GM21526 (cell line): ENCODE data around the gene RAD21L1.
"Not testable (repeated sequence)": the region's sequence is repeated elsewhere in the genome, so short reads cannot be mapped to it uniquely, and the experiment has no call there.

Experiments used
- ATAC-seq: cut with Tn5 transposase; IDR thresholded peaks from one replicate; pipeline ENCODE4 v1.9.1; 2021; ENCODE audit warnings: moderate library complexity; ENCODE audit not compliant: unreplicated experiment, low FRiP score

The RAD21L1 gene

GRCh38 chr20:1199212-1199873, 26.5 kb upstream of the RAD21L1 start:
- ATAC-seq = no peak

GRCh38 chr20:1199964-1200363, 25.9 kb upstream of the RAD21L1 start:
- no peak for ATAC-seq

GRCh38 chr20:1202762-1203504, 22.9 kb upstream of the RAD21L1 start, which contains the start of gene C20orf202:
C20orf202 (plus strand) TSS chr20:1203454; CDS start chr20:1203586, 132 bp downstream.
- no peak for ATAC-seq

GRCh38 chr20:1203630-1204029, 22.2 kb upstream of the RAD21L1 start:
- no peak for ATAC-seq

- no peak for ATAC-seq
Observed at GRCh38 chr20:1204113-1204512, 21.7 kb upstream of the RAD21L1 start.

GRCh38 chr20:1204576-1204975, 21.3 kb upstream of the RAD21L1 start:
- ATAC-seq = no peak

GRCh38 chr20:1205802-1206201, 20.0 kb upstream of the RAD21L1 start:
- no peak for ATAC-seq

GRCh38 chr20:1206366-1207148, 19.3 kb upstream of the RAD21L1 start:
- no peak for ATAC-seq

- no peak for ATAC-seq
Observed at GRCh38 chr20:1207293-1207878, 18.5 kb upstream of the RAD21L1 start.

GRCh38 chr20:1209447-1210387, 16.1 kb upstream of the RAD21L1 start:
- no peak for ATAC-seq

- no peak for ATAC-seq
Observed at GRCh38 chr20:1210501-1210900, 15.3 kb upstream of the RAD21L1 start.

GRCh38 chr20:1212023-1212422, 13.8 kb upstream of the RAD21L1 start:
- ATAC-seq = no peak

- ATAC-seq = peak; percentile 78
Observed at GRCh38 chr20:1212607-1213396, 13.0 kb upstream of the RAD21L1 start.

- no peak for ATAC-seq
Observed at GRCh38 chr20:1214838-1215261, 11.0 kb upstream of the RAD21L1 start.

GRCh38 chr20:1215386-1216170, 10.3 kb upstream of the RAD21L1 start:
- ATAC-seq = no peak

GRCh38 chr20:1216527-1217427, 9.1 kb upstream of the RAD21L1 start:
- not testable (repeated sequence) for ATAC-seq

- ATAC-seq = not testable (repeated sequence)
Observed at GRCh38 chr20:1222750-1223149, 3.1 kb upstream of the RAD21L1 start.
